OCI-M2 (cell line): ENCODE measurements around the gene SNAP91.
"Not testable (repeated sequence)": the region's sequence is repeated elsewhere in the genome, so short reads cannot be mapped to it uniquely, and the experiment has no call there.

Source experiments
- DNase-seq: peaks from one replicate; lab custom pipeline; 2025; ENCODE audit not compliant: unreplicated experiment; lab: John Stamatoyannopoulos, UW

SNAP91 gene

DNA sequence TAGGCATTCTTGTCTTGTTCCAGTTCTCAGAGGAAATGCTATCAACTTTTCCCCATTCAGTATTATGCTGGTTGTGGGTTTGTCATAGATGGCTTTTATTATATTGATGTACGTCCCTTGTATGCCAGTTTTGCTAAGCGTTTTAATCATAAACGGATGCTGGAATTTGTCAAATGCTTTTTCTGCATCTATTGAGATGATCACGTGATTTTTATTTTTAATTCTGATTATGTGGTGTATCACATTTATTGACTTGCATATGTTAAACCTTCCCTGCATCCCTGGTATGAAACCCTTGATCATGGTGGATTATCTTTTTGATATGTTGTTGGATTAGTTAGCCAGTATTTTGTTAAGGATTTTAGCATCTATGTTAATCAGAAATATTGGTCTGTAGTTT, 79.0 kb downstream of the SNAP91 start:
- not testable (repeated sequence) for DNase-seq

DNA sequence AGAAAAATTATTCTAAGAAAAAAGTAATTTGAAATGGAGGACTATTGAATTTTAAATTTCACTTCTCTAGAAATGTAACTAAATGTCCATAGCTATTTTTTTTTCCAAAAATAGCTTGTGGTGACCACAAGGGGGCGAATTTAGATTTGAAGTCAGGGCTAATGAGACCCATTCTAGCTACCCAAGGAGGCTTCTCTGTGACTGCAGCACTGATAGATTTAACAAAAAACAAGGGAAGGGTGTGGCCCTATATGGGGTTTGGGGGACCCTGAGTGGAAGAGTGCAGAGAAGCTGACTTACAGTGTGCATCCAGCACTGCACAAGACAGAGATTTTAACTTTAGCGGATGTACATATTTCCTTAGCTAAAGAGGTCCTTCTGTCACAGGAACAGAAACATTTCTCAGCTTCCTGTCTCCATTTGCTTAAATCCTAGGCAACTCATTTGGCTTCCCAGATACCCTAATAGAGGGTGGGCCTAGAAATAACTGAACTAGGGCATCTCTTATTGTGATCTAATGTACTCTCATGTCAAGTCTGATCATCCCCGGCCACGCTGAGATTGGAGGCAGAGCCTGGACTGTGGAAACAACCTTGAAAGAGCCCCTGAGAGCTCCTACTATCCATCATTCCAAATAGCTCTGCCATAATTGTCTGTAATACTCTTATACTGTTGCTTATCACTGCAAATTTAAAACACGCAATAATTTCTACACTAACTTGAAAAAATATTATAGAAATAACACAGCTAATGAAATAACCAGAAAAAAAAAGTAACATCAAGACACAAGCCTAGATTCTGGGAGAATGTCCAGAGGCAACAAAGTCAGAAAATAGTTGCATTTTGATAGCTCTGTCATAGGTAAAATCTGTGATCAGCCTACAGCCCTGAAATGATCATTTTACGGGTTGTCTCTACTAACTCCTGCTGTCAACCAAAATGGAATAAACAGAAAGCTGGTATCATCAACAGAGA, 93.6 kb downstream of the SNAP91 start:
- peak; percentile 37 for DNase-seq

DNA sequence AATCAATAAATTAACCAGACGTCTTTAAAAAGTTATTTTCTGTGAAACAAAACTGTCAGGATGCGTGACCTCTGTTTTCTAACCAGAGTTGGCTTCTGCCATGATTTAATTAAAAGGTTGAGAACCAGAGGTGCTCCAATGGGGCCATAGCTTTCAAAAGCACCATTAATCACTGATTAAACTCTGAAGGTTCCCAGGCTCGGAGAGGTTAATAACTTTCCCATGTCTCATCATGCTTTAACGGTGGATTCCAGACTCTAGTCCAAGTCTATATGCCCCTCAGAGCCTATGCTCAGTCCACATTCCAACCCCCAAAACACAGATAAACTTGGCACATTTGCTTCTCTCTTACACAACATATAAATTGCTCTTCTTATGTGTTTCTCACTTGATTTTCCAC, 95.5 kb downstream of the SNAP91 start:
- DNase-seq, result no peak

DNA sequence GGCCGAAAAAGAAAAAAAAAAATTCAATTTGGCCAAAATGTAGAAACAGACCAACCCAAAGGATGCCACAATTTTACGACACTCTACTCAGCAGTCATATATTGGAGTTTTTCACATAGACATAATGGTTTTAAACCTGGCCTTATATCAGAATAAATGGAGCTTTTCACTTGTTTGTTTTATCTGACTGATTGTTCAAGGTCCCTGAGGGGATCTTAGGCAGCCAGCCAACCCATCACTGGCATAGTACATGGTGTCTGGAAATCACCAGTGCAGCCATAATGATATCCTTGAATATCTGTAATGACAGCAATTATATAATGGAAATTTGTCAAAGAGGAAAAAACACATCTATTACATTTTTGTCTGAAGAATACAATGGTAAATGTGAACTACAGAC, 99.7 kb downstream of the SNAP91 start:
- DNase-seq, result no peak

DNA sequence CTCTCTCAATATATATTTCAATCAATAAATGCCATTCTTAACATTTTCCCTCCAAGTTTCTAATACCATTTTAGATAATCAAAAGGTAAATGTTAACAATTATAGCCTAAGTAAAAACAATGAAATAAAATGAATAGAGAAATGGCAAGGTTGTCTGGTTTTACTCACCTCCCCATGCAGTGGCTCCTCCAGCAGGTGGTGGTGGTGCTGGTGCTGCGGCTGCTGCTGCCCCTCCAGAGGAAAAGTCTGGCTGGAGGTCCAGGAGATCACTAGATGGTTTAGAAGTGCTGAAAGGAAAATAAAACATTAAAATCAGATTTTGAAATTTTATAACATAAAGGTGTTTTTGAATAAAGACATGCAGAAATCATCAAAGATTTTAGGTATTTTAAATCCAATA, 103.4 kb downstream of the SNAP91 start:
- no peak for DNase-seq

DNA sequence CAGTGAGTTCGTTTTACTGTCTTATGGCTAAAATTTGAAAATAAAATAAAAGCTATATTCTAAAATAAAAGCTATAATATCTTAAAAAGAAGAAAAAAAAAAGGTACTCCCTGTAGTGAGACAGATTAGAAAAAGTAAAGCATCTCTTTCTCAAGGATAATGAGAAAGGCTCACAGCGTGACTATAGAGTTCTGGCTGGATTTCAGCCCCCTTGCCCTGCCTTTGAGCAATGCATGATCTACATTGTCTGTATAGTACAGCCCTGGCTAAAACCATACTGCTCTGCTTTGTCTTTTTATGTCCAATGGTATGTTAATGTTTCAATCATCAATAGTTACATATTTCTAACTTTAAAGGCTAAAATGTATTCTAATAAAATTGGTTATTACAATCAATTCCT, 105.3 kb downstream of the SNAP91 start:
- DNase-seq, result no peak

DNA sequence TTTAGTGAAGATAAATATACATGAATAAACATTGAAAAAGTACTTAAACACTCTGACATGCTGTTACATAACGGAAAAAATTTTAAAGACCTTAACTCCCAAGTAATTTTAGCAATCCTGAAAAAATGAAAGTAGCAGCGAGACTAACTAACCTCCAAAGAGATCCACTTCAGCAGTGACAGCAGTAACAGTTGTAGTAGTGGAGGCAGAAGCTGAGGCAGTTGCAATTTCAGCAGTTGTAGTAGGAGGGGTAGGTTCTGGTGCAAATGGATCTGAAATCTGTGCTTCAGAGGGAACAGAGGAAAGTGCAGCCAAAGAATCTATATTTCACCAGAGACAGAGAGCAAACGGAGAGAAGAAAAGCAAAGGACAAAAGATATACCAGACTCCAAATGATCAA, 107.8 kb downstream of the SNAP91 start:
- no peak for DNase-seq

DNA sequence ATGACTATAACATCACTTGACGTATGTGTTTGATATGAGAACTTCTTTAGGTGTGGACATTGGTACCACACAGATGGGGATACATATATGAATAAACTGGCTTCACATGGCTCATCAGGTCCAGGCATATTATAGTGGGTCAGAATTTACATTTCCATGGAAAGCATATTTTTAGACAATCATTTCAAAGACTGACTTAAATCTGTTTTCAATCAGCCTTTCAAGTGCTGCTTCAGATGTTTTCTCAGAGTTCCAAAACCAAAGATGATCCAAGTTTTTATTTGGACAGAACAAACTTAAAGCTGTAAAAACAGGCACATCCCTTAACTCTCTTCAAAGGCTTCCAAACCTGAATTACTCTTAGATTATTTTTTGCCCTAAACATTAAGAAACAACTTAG, 108.4 kb downstream of the SNAP91 start:
- DNase-seq, result no peak

DNA sequence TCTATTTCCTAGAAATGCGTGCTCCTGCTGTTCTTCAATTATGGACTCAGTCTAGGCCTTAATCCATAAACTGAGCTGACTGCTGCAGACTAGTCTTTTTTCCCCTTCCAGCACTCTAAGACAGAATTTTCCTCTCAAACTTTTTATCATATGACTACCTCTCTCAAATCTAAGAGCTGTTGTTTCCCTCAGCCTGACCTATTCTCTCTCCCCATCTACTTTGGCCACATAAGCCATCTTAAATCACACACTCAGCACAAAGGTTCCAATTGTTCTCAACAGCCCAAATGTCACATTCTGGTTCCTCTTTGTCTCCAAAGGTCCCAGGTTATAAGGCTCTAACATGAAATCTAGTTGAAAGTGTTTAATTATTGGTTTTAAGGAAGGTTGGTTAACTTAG, 111.4 kb downstream of the SNAP91 start:
- DNase-seq, result no peak

DNA sequence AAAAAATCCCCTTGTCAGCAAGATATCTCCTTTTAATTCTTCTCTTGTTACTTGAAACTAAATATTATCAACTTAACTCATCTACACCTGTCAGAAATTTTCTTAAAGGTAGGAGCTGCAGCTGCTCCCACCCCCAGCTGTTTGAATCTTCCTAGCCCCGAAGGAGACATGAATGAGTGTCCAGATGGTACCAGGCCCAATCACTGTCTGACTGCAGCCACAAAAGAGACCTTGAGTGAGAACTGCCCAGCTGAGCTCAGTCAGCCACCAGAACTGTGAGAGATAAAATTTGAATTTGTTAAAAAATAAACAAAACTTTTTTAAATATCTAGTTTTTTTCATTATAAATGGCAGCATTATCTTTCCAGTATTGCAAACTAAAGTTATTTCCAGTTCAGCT, 111.8 kb downstream of the SNAP91 start:
- no peak for DNase-seq

DNA sequence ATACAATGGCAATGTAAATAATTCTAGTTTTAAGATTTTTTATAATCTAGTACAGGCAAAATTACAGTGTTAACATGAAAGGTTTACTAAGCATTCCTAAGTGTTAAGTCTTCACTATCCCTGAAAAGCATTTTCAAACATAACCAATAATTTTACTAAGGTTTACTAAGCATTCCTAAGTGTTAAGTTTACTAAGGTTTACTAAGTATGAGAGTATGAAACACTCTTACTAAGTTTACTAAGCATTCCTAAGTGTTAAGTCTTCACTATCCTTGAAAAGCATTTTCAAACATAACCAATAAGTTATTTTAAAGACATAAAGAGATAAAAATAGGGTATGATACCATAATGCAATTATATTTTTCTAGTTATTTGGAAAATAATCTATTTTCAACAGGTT, 114.0 kb downstream of the SNAP91 start:
- DNase-seq, result no peak

DNA sequence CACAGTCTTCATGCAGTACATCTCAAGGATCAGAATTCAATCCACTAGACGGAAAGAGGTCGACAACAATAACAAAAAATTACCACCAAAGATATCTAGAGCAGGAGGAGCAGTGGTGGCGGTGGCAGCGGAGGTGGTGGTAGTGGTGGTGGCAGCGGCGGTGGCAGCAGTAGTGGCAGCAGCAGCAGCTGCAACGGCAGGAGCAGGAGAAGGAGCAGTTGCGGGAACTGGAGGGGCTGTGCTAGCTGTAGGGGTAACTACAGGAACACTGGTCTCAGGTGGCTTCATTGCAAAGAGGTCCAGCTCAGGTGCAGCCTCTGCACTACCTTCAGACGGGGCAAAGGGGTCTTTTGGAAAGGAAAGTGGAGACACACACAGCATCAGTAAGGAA, 115.5 kb downstream of the SNAP91 start:
- no peak for DNase-seq

DNA sequence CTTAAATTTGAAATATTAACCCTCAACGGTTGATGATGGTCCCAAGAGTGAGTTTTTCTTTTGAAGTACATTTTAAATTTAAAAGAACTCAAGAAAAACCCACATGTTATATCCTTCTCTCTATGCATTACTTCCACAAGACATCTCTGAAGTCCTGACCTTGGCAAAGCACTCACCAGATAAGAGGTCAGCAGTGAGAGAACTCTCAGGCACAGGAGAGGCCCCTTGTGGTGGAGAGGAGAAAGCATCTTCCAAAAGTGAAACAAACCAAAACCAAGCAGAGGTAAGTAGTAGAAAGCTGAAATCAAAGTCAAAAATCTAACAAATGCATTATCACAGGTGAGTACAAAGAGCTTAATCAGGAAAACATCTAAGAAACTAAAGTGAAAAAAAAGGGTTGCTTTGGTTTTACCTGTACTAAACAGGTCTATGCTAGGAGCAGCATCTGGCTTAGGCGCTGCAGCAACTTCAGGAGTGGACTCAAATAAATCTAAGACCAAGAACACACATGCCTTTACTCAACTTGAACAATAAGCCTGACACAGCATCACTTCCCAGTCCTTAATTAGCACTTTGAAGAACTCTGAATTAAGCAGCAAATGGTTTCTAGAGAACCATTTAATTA, 116.0 kb downstream of the SNAP91 start:
- DNase-seq, result no peak

DNA sequence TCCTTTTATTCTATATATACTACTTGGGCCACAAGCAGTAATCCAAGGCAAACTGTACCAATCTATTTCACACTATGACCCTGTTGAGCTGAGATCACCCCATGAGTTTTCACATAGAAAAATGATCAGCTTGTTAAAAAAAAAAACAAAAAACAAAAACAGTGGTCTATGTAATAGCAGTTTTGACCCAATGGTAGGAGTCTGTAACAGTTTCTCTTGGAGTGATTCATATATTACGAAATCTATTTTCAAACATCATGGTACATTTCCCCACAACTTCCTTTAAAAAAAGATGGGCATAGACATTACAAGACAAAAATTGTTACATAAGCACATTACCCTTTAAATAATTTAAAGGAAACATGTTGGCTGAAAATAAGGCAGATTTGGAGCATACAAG, 118.5 kb downstream of the SNAP91 start:
- DNase-seq, result no peak

DNA sequence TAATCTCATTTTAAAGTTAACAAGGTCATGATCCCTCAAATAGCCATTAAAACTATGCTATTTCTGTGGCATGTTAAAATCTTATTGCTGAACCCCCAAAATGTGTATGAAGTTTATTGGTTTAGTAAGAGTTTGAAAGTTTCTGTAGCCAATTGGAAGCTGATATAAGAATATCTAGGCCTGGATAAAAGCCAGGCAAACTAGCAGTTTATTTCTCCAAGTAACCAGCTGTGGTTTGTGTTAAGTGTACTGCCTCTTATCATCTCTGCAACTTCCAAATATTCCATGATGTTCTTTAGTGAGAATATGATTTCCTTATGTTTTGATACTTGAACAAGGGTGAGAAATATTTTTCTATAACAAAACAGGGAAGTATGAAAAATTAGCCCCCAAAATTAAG, 119.8 kb downstream of the SNAP91 start:
- DNase-seq, result no peak

DNA sequence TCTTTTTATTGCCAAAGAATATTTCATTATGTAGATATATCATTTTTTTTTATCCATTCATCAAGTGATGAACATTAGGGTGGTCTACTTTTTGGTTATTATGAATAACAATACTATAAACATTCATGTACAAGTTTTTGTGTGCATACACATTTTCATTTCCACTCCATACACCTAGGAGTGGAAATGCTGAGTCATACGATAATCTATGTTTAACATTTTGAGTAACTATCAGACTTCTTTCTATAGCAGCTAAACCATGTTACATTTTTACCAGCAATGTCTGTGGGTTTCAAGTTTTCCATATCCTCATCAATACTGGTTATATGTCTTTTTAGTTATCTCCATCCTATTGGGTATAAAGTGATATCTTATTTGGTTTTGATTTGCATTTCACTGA, 130.8 kb downstream of the SNAP91 start:
- no peak for DNase-seq

DNA sequence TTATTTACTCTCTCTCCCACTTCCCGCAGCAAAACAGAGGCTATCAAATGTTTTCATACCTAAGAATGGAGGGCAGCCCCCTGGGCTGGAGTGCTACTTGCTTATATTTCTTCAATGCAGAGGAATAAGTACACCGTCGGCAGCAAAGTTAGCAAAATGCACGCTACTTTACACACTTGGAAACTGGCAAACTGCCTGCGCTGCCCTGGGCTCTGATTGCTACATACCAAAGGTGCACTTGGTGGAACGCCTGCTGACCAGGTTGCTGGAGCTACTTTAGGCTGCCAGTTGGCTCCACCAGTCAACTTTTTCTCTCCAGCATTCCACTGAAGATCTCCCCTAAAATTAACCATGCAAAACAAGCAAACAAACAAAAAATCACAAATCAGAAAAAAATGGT, 134.1 kb downstream of the SNAP91 start:
- no peak for DNase-seq

DNA sequence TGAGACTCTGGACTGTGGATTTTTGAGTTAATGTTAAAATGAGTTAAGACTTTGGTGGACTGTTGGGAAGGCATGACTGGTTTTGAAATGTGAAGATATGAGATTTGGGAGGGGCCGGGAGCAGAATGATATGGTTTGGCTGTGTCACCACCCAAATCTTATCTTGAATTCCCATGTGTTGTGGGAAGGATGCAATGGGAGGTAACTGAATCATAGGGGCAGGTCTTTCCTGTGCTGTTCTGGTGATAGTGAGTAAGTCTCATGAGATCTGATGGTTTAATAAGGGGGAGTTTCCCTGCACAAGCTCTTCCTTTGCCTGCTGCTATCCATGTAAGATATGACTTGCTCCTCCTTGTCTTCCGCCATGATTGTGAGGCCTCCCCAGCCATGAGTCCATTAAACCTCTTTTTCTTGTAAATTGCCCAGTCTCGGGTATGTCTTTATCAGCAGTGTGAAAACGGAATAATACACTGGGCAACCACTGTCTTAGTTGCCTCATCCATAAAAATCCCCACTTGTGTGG, 137.2 kb downstream of the SNAP91 start:
- DNase-seq, result not testable (repeated sequence)

DNA sequence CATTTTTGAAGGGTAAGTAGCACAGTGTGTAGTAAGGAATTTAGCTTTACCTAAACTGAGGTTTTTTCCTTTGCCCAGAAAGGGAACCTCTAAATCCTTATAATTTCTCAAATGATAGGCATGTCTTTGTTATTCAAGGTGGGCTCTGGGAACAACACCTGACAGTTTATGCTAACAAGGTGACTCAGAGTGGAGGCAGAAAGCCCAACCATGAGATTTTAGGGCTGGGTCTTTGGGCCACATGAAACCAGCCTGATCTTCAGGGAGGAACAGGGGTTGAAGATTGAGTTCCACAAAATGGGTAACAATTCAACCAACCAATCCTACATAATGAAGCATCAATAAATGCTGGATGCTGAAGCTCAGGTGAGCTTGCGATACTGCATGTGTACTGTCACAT, 149.9 kb downstream of the SNAP91 start:
- DNase-seq, result no peak

DNA sequence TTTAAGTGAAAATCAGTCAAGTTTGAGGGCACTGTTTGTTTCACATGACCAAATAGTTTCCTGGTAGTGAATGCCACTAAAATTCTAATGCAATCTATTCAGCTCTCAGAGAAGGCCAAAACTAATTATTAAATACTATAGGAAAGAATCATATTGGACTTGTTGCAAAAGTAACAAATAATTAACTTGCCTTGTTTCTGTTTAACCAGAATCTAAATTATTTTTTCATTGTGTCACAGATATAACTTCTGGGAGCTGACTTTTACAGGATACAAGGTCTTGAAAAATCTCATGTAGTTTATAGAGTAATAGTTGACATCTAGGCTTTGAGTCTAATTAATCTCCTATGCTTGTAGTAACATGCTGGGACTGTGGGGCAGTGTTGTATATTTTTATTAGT, 152.0 kb downstream of the SNAP91 start:
- DNase-seq, result no peak

DNA sequence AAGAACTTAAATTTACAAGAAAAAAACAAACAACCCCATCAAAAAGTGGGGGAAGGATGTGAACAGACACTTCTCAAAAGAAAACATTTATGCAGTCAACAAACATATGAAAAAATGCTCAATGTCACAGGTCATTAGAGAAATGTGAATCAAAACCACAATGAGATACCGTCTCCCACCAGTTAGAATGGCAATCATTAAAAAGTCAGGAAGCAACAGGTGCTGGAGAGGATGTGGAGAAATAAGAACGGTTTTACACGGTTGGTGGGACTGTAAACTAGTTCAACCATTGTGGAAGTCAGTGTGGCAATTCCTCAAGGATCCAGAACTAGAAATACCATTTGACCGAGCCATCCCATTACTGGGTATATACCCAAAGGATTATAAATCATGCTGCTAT, 157.2 kb downstream of the SNAP91 start:
- not testable (repeated sequence) for DNase-seq

DNA sequence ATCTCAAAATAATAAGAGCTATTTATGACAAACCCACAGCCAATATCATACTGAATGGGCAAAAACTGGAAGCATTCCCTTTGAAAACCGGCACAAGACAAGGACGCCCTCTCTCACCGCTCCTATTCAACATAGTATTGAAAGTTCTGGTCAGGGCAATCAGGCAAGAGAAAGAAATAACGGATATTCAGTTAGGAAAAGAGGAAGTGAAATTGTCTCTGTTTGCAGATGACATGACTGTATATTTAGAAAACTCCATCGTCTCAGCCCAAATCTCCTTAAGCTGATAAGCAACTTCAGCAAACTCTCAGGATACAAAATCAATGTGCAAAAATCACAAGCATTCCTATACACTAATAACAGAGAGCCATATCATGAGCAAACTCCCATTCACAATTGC, 158.4 kb downstream of the SNAP91 start:
- DNase-seq, result not testable (repeated sequence)
